H9 (cell line): ENCODE data around the gene EPHB2. TPM values are rescaled to one million over a fixed set of nuclear protein-coding genes. Genes with fewer than 3 reads are reported as not detected.

Experiments
- DNase-seq: peaks from one replicate; pipeline ENCODE4 v3.0.0-alpha.2; 2017
- H2AFZ ChIP-seq: one replicate; pipeline ENCODE4 v1.6.1; 2013; ENCODE audit warnings: mild to moderate bottlenecking, low read length, control low read depth, moderate library complexity
- H2AK5ac ChIP-seq: 2 replicates; pipeline ENCODE4 v1.6.1; 2013; ENCODE audit warnings: low read length, control low read depth, mixed read lengths; ENCODE audit not compliant: insufficient read length
- H2BK120ac ChIP-seq: one replicate; pipeline ENCODE4 v1.6.1; 2013; ENCODE audit warnings: low read depth, mild to moderate bottlenecking, low read length, control low read depth, inconsistent platforms; ENCODE audit not compliant: poor library complexity, severe bottlenecking
- H2BK12ac ChIP-seq: 2 replicates; pipeline ENCODE4 v1.6.1; 2013; ENCODE audit warnings: low read length, control low read depth, mixed read lengths, low read depth; ENCODE audit not compliant: insufficient read length
- H2BK15ac ChIP-seq: 2 replicates; pipeline ENCODE4 v1.6.1; 2013; ENCODE audit warnings: low read depth, low read length, control low read depth
- H2BK20ac ChIP-seq: one replicate; pipeline ENCODE4 v1.6.1; 2013; ENCODE audit warnings: low read depth, mild to moderate bottlenecking, low read length, control low read depth, inconsistent platforms; ENCODE audit not compliant: poor library complexity, severe bottlenecking
- H2BK5ac ChIP-seq: 2 replicates; pipeline ENCODE4 v1.6.1; 2013; ENCODE audit warnings: low read length, control low read depth, mixed read lengths; ENCODE audit not compliant: insufficient read length
- H3K14ac ChIP-seq: 2 replicates; pipeline ENCODE4 v1.6.1; 2013; ENCODE audit warnings: low read length, control low read depth; ENCODE audit not compliant: insufficient read depth
- H3K18ac ChIP-seq: 2 replicates; pipeline ENCODE4 v1.6.1; 2013; ENCODE audit warnings: low read depth, mild to moderate bottlenecking, mixed read lengths, low read length, control low read depth; ENCODE audit not compliant: insufficient read length
- H3K23ac ChIP-seq: 2 replicates; pipeline ENCODE4 v1.6.1; 2013; ENCODE audit warnings: low read length, control low read depth, mixed read lengths, low read depth; ENCODE audit not compliant: insufficient read length
- H3K23me2 ChIP-seq: 2 replicates; pipeline ENCODE4 v1.6.1; 2013; ENCODE audit warnings: low read depth, mild to moderate bottlenecking, mixed read lengths, low read length, control low read depth; ENCODE audit not compliant: insufficient read length, poor library complexity, severe bottlenecking
- H3K27ac ChIP-seq: 2 replicates; pipeline ENCODE4 v1.5.1; 2013; ENCODE audit warnings: low read length, control low read depth, mixed read lengths, low read depth; ENCODE audit not compliant: insufficient read length
- H3K27me3 ChIP-seq: 2 replicates; pipeline ENCODE4 v1.6.1; 2013; ENCODE audit warnings: low read length, control low read depth, inconsistent platforms; ENCODE audit not compliant: insufficient read depth
- H3K4ac ChIP-seq: 2 replicates; pipeline ENCODE4 v1.6.1; 2013; ENCODE audit warnings: low read depth, mild to moderate bottlenecking, control low read depth, inconsistent platforms, low read length, moderate library complexity
- H3K4me1 ChIP-seq: 2 replicates; pipeline ENCODE4 v1.6.1; 2013; ENCODE audit warnings: low read length, control low read depth, inconsistent platforms; ENCODE audit not compliant: insufficient read depth
- H3K4me2 ChIP-seq: 2 replicates; pipeline ENCODE4 v1.6.1; 2013; ENCODE audit warnings: low read length, control low read depth, mixed read lengths; ENCODE audit not compliant: insufficient read length, insufficient read depth
- H3K56ac ChIP-seq: 2 replicates; pipeline ENCODE4 v1.6.1; 2013; ENCODE audit warnings: low read depth, mild to moderate bottlenecking, mixed read lengths, low read length, control low read depth; ENCODE audit not compliant: insufficient read length
- H3K79me1 ChIP-seq: 2 replicates; pipeline ENCODE4 v1.6.1; 2013; ENCODE audit warnings: low read depth, mild to moderate bottlenecking, moderate library complexity, low read length, control low read depth, inconsistent platforms; ENCODE audit not compliant: insufficient read depth, poor library complexity, severe bottlenecking
- H3K79me2 ChIP-seq: 2 replicates; pipeline ENCODE4 v1.6.1; 2013; ENCODE audit warnings: low read length, control low read depth, inconsistent platforms; ENCODE audit not compliant: insufficient read depth
- H3K9ac ChIP-seq: 2 replicates; pipeline ENCODE4 v1.6.1; 2013; ENCODE audit warnings: low read length, control low read depth, mixed read lengths; ENCODE audit not compliant: insufficient read length; ENCODE audit errors: extremely low read depth
- H3K9me3 ChIP-seq: one replicate; pipeline ENCODE4 v1.6.1; 2013; ENCODE audit warnings: low read depth, low read length, inconsistent platforms; ENCODE audit not compliant: control insufficient read depth
- H3T11ph ChIP-seq: one replicate; pipeline ENCODE4 v1.6.1; 2013; ENCODE audit warnings: mild to moderate bottlenecking, low read length, control low read depth, inconsistent platforms
- H4K20me1 ChIP-seq: one replicate; pipeline ENCODE4 v1.6.1; 2013; ENCODE audit not compliant: control insufficient read depth, insufficient read length, insufficient read depth
- H4K5ac ChIP-seq: 2 replicates; pipeline ENCODE4 v1.6.1; 2013; ENCODE audit warnings: low read depth, mild to moderate bottlenecking, mixed read lengths, low read length, control low read depth; ENCODE audit not compliant: insufficient read length
- H4K8ac ChIP-seq: replicated peaks from 2 replicates; pipeline ENCODE4 v1.6.1; 2013; ENCODE audit warnings: low read length, control low read depth, mixed read lengths, low read depth; ENCODE audit not compliant: insufficient read length
- H4K91ac ChIP-seq: 2 replicates; pipeline ENCODE4 v1.6.1; 2013; ENCODE audit warnings: low read depth, mild to moderate bottlenecking, moderate library complexity, mixed read lengths, low read length, control low read depth; ENCODE audit not compliant: insufficient read length
- H3K27ac Mint-ChIP-seq, 3 experiments: 2 replicates in 2 of 3; 3 replicates in 1 of 3; pipeline ENCODE4 v1.8.0; 2020 to 2021; ENCODE audit warnings: mixed read lengths in 3 of 3, mild to moderate bottlenecking in 1 of 3, moderate library complexity in 1 of 3
- H3K27me3 Mint-ChIP-seq: 2 replicates; pipeline ENCODE4 v1.8.0; 2021; ENCODE audit warnings: low read depth, mild to moderate bottlenecking, moderate library complexity, mixed read lengths
- H3K36me3 Mint-ChIP-seq, 3 experiments: 2 replicates in 2 of 3; 3 replicates in 1 of 3; pipeline ENCODE4 v1.8.0; 2020 to 2021; ENCODE audit warnings: low read depth in 3 of 3, mixed read lengths in 3 of 3; ENCODE audit not compliant: insufficient read depth in 1 of 3
- H3K4me1 Mint-ChIP-seq, 2 experiments: 2 replicates each; pipeline ENCODE4 v1.8.0; 2020; ENCODE audit warnings: mixed read lengths in 2 of 2
- H3K4me3 Mint-ChIP-seq, 2 experiments: 2 replicates in 1 of 2; 3 replicates in 1 of 2; pipeline ENCODE4 v1.8.0; 2020 to 2021; ENCODE audit warnings: mild to moderate bottlenecking in 2 of 2, mixed read lengths in 2 of 2, moderate library complexity in 1 of 2
- H3K9me3 Mint-ChIP-seq, 2 experiments: 2 replicates in 1 of 2; 3 replicates in 1 of 2; pipeline ENCODE4 v1.8.0; 2020; ENCODE audit warnings: mild to moderate bottlenecking in 2 of 2, mixed read lengths in 2 of 2, moderate library complexity in 1 of 2
- WGBS: extraction: QIAGEN DNeasy Blood & Tissue Kit; methylation state at CpG from one replicate; pipeline ENCODE4 v1.1.7; 2013; ENCODE audit warnings: missing lambda C conversion rate, low lambda C conversion rate, mixed read lengths; ENCODE audit not compliant: insufficient read length; ENCODE audit errors: extremely low coverage; 5-methylcytosine and 5-hydroxymethylcytosine counted together
- total RNA-seq: library from RNA; stranded (reverse); gene quantifications from 2 replicates; pipeline ENCODE4 v1.2.1, GENCODE V29; 2021
- TF ChIP-seq, protein P1 (sequence below): fragments of 200-600 bp; sonication (generic); conservative IDR thresholded peaks from 3 replicates; pipeline ENCODE4 v1.8.0; 2021; ENCODE audit warnings: antibody characterized with exemption, mild to moderate bottlenecking

EPHB2 gene
- total RNA-seq, 1 experiment from 2014 or later, result 9.5 TPM

DNA sequence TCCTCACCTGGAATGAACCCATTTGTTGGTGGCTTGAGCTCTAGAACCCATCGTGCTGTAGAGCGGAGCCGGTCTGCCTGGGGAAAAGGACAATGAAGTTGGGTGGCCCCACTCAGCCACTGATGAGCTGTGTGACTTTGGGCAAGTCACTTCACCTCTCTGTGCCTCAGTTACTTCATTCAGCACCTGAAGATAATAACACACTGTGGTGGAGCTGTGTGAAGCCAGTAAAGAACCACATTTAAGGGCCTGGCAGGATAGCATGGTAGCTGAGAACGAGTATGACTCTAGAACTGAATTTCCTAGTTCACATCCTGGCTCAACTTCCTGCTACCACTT is 37.1 kb downstream of the EPHB2 start:
- Histone ChIP-seq H3K4me1 (no peaks in the 10 kb centered on the region), H4K20me1 (no peaks in the 10 kb centered on the region), H3K79me1 (no peaks in the 10 kb centered on the region), H3K27me3 (no peaks in the 10 kb centered on the region), H3K56ac (no peak overlapping the region), H3K9ac (no peak overlapping the region), H3K18ac (no peak overlapping the region), H3K9me3 (no peaks in the 10 kb centered on the region), H4K91ac (no peak overlapping the region), H2BK5ac (no peak overlapping the region), H2AFZ (no peak overlapping the region), H4K5ac (no peak overlapping the region), H2AK5ac (no peak overlapping the region), H3K4me2 (no peak overlapping the region), H2BK15ac (no peak overlapping the region), H3K79me2 (no peaks in the 10 kb centered on the region), H3K4ac (no peak overlapping the region), H3K23ac (no peak overlapping the region), H3K14ac (no peak overlapping the region), H4K8ac (no peak overlapping the region), H3K27ac (no peak overlapping the region), H2BK12ac (no peak overlapping the region), H2BK20ac (no peak overlapping the region), H3T11ph (no peak overlapping the region), H3K23me2 (no peaks in the 10 kb centered on the region), H2BK120ac (no peak overlapping the region)
- Mint-ChIP-seq H3K36me3 (no peaks in the 10 kb centered on the region), H3K4me1 (peaks cover 8 to 22% of the 10 kb centered on the region in 2 experiments), H3K4me3 (no peak overlapping the region), H3K27ac (no peak overlapping the region; a peak in 1 of 7 replicates), H3K9me3 (no peaks in the 10 kb centered on the region), H3K27me3 (no peaks in the 10 kb centered on the region)
- no peak for DNase-seq
- TF ChIP-seq, protein P1, sequence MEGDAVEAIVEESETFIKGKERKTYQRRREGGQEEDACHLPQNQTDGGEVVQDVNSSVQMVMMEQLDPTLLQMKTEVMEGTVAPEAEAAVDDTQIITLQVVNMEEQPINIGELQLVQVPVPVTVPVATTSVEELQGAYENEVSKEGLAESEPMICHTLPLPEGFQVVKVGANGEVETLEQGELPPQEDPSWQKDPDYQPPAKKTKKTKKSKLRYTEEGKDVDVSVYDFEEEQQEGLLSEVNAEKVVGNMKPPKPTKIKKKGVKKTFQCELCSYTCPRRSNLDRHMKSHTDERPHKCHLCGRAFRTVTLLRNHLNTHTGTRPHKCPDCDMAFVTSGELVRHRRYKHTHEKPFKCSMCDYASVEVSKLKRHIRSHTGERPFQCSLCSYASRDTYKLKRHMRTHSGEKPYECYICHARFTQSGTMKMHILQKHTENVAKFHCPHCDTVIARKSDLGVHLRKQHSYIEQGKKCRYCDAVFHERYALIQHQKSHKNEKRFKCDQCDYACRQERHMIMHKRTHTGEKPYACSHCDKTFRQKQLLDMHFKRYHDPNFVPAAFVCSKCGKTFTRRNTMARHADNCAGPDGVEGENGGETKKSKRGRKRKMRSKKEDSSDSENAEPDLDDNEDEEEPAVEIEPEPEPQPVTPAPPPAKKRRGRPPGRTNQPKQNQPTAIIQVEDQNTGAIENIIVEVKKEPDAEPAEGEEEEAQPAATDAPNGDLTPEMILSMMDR, result no peak
- no CpG with 5 or more reads among the region's 4 CpGs for WGBS
